IMR-90 (cell line): ENCODE results near the gene EPB41L2. TPM values are rescaled to one million over a fixed set of nuclear protein-coding genes. Genes with fewer than 3 reads are reported as not detected.

Experiments used
- ATAC-seq: fragments of 200-7000 bp; cut with Tn5 transposase; 2 replicates; pipeline ENCODE4 v1.9.1; 2020; ENCODE audit warnings: low read depth, mild to moderate bottlenecking, moderate library complexity
- BruUV-seq: library from RNA; stranded (reverse); fragments of 400-500 nt; replicated peaks from 2 replicates; lab custom pipeline; 2021; lab: Mats Ljungman, UMichigan
- CTCF ChIA-PET: fragments of 300-600 bp; formaldehyde crosslinking; extraction: SDS; loops from one replicate; lab custom pipeline; 2021; ENCODE audit warnings: antibody characterized with exemption; lab: Yijun Ruan, JAX
- POLR2A ChIA-PET: fragments of 300-600 bp; sonication (Branson Sonifier 250); formaldehyde crosslinking; loops from one replicate; lab custom pipeline; 2022; ENCODE audit warnings: antibody characterized with exemption; ENCODE audit not compliant: unreplicated experiment; lab: Charles Lee
- DNase-seq: peaks from one replicate; pipeline ENCODE4 v3.0.0; 2013
- H2AFZ ChIP-seq: replicated peaks from 2 replicates; pipeline ENCODE3; 2013; ENCODE audit warnings: low read length, mild to moderate bottlenecking; ENCODE audit not compliant: poor library complexity
- H2AK5ac ChIP-seq: 2 replicates; pipeline ENCODE4 v1.6.1; 2013; ENCODE audit warnings: low read depth, low read length, inconsistent platforms
- H2AK9ac ChIP-seq: replicated peaks from 2 replicates; pipeline ENCODE3; 2013; ENCODE audit warnings: mild to moderate bottlenecking, low read depth, low read length, moderate library complexity; ENCODE audit not compliant: poor library complexity
- H2BK120ac ChIP-seq: 2 replicates; pipeline ENCODE4 v1.6.1; 2013; ENCODE audit warnings: low read depth, low read length, inconsistent platforms
- H2BK15ac ChIP-seq: 3 replicates; pipeline ENCODE4 v1.6.1; 2013; ENCODE audit warnings: low read depth, low read length, inconsistent platforms
- H2BK20ac ChIP-seq: 2 replicates; pipeline ENCODE4 v1.6.1; 2013; ENCODE audit warnings: low read depth, mild to moderate bottlenecking, inconsistent platforms, low read length, moderate library complexity
- H2BK5ac ChIP-seq: 2 replicates; pipeline ENCODE4 v1.6.1; 2013; ENCODE audit warnings: mild to moderate bottlenecking, low read depth, low read length, inconsistent platforms; ENCODE audit not compliant: poor library complexity, severe bottlenecking
- H3K14ac ChIP-seq: replicated peaks from 2 replicates; pipeline ENCODE4 v1.6.1; 2013; ENCODE audit warnings: low read depth, low read length, inconsistent platforms
- H3K18ac ChIP-seq: 2 replicates; pipeline ENCODE4 v1.6.1; 2013; ENCODE audit warnings: low read depth, low read length, control low read depth
- H3K23ac ChIP-seq: 2 replicates; pipeline ENCODE4 v1.6.1; 2013; ENCODE audit warnings: low read depth, low read length, inconsistent platforms
- H3K27ac ChIP-seq: 2 replicates; pipeline ENCODE4 v1.5.1; 2013; ENCODE audit warnings: mild to moderate bottlenecking, control low read depth, low read length; ENCODE audit not compliant: insufficient read depth
- H3K27me3 ChIP-seq: 2 replicates; pipeline ENCODE4 v1.6.1; 2013; ENCODE audit warnings: low read length; ENCODE audit not compliant: control insufficient read depth, insufficient read depth
- H3K36me3 ChIP-seq: 2 replicates; pipeline ENCODE4 v1.6.1; 2013; ENCODE audit warnings: low read length, mixed read lengths; ENCODE audit not compliant: control insufficient read depth, insufficient read depth
- H3K4ac ChIP-seq: 2 replicates; pipeline ENCODE4 v1.6.1; 2013; ENCODE audit warnings: low read depth, low read length, inconsistent platforms
- H3K4me1 ChIP-seq: 2 replicates; pipeline ENCODE4 v1.6.1; 2013; ENCODE audit warnings: low read length, mixed read lengths; ENCODE audit not compliant: control insufficient read depth, insufficient read depth
- H3K4me2 ChIP-seq: 2 replicates; pipeline ENCODE4 v1.6.1; 2013; ENCODE audit warnings: low read depth, mild to moderate bottlenecking, control low read depth, low read length, moderate library complexity
- H3K4me3 ChIP-seq: 2 replicates; pipeline ENCODE4 v1.5.1; 2013; ENCODE audit warnings: low read depth, mild to moderate bottlenecking, control low read depth, low read length, moderate library complexity; ENCODE audit not compliant: insufficient read depth
- H3K56ac ChIP-seq: 2 replicates; pipeline ENCODE4 v1.6.1; 2013; ENCODE audit warnings: low read length, inconsistent platforms; ENCODE audit not compliant: insufficient read depth; ENCODE audit errors: extremely low read depth
- H3K79me1 ChIP-seq, 2 experiments: 2 replicates each; pipeline ENCODE4 v1.6.1; 2013; ENCODE audit warnings: low read length in 2 of 2, inconsistent platforms in 1 of 2, low read depth in 1 of 2
- H3K9ac ChIP-seq: 2 replicates; pipeline ENCODE4 v1.6.1; 2013; ENCODE audit warnings: low read depth, low read length, control low read depth
- H3K9me1 ChIP-seq: 2 replicates; pipeline ENCODE4 v1.6.1; 2013; ENCODE audit warnings: low read length, inconsistent platforms; ENCODE audit not compliant: insufficient read depth
- H3K9me3 ChIP-seq: 2 replicates; pipeline ENCODE4 v1.6.1; 2013; ENCODE audit warnings: low read length; ENCODE audit not compliant: control insufficient read depth, insufficient read depth
- H4K20me1 ChIP-seq: 2 replicates; pipeline ENCODE4 v1.6.1; 2013; ENCODE audit warnings: low read length, inconsistent platforms; ENCODE audit not compliant: insufficient read depth
- H4K5ac ChIP-seq: 2 replicates; pipeline ENCODE4 v1.6.1; 2013; ENCODE audit warnings: mild to moderate bottlenecking, low read depth, low read length, control low read depth
- H4K8ac ChIP-seq, 2 experiments: 2 replicates each; pipeline ENCODE4 v1.6.1; 2013; ENCODE audit warnings: low read depth in 2 of 2, low read length in 2 of 2, control low read depth in 1 of 2, inconsistent platforms in 1 of 2
- H4K91ac ChIP-seq: 2 replicates; pipeline ENCODE4 v1.6.1; 2013; ENCODE audit warnings: low read depth, low read length, inconsistent platforms; ENCODE audit not compliant: insufficient read depth
- CHD1 ChIP-seq: IDR thresholded peaks from 2 replicates; pipeline ENCODE4 v1.6.1; 2012; ENCODE audit warnings: low read depth, low read length, improper control_type of control experiment
- CTCF ChIP-seq: conservative IDR thresholded peaks from 2 replicates; pipeline ENCODE4 v1.5.1; 2012; ENCODE audit warnings: mild to moderate bottlenecking, low read depth, low read length, improper control_type of control experiment
- ELK1 ChIP-seq: fragments of 150-350 bp; IDR thresholded peaks from 2 replicates; pipeline ENCODE4 v1.6.1; 2016; ENCODE audit warnings: low read depth, mild to moderate bottlenecking, low read length, moderate library complexity, borderline replicate concordance
- FOS ChIP-seq: fragments of 150-350 bp; IDR thresholded peaks from 2 replicates; pipeline ENCODE4 v1.6.1; 2016; ENCODE audit warnings: low read depth, low read length
- MAFK ChIP-seq: IDR thresholded peaks from 2 replicates; pipeline ENCODE4 v1.6.1; 2012; ENCODE audit warnings: low read depth, low read length, improper control_type of control experiment
- MAZ ChIP-seq: IDR thresholded peaks from 2 replicates; pipeline ENCODE4 v1.6.1; 2012; ENCODE audit warnings: low read depth, mild to moderate bottlenecking, low read length, improper control_type of control experiment, moderate library complexity, borderline replicate concordance
- MXI1 ChIP-seq: IDR thresholded peaks from 2 replicates; pipeline ENCODE4 v1.6.1; 2012; ENCODE audit warnings: low read depth, mild to moderate bottlenecking, low read length, moderate library complexity, borderline replicate concordance
- NFE2L2 ChIP-seq: fragments of 150-350 bp; IDR thresholded peaks from 2 replicates; pipeline ENCODE4 v1.6.1; 2016; ENCODE audit warnings: low read depth, mild to moderate bottlenecking, low read length
- POLR2A ChIP-seq: IDR thresholded peaks from 2 replicates; pipeline ENCODE4 v1.6.1; 2012; ENCODE audit warnings: mild to moderate bottlenecking, low read depth, low read length
- RAD21 ChIP-seq: IDR thresholded peaks from 2 replicates; pipeline ENCODE4 v1.6.1; 2012; ENCODE audit warnings: low read length, improper control_type of control experiment
- RCOR1 ChIP-seq: IDR thresholded peaks from 2 replicates; pipeline ENCODE4 v1.6.1; 2012; ENCODE audit warnings: mild to moderate bottlenecking, low read length, improper control_type of control experiment; ENCODE audit not compliant: insufficient replicate concordance
- SMC3 ChIP-seq: fragments of 150-350 bp; IDR thresholded peaks from 2 replicates; pipeline ENCODE4 v1.6.1; 2016; ENCODE audit warnings: low read depth, mild to moderate bottlenecking, antibody characterized with exemption, low read length, moderate library complexity
- WGBS, 2 experiments: methylation state at CpG; one replicate each; pipeline versions ENCODE4 v1.1.5 to v1.1.7; 2013; ENCODE audit warnings: missing lambda C conversion rate in 2 of 2; ENCODE audit not compliant: insufficient read length in 1 of 2; ENCODE audit errors: extremely low coverage in 2 of 2; 5-methylcytosine and 5-hydroxymethylcytosine counted together
- dilution Hi-C: fragments of 300-500 bp; cut with HindIII; formaldehyde crosslinking; loops from one replicate; pipeline ENCODE4 v1.14.3; 2018; ENCODE audit warnings: low sequenced_read_pairs; ENCODE audit not compliant: unreplicated experiment
- in situ Hi-C: fragments of 300-500 bp; cut with MboI; formaldehyde crosslinking; loops from 3 replicates; pipeline ENCODE4 v1.14.3; 2019; ENCODE audit warnings: low sequenced_read_pairs, inconsistent platforms, mixed read lengths
- intact Hi-C: fragments of 100-400 bp; cut with micrococcal nuclease; formaldehyde crosslinking; loops from 2 replicates; pipeline ENCODE4 v1.10.0; 2022
- polyA plus RNA-seq, 3 experiments: library from polyadenylated mRNA; depleted of rRNA; stranded (reverse); fragments of >200 nt; gene quantifications; 2 replicates each; pipeline ENCODE4 v1.2.3, GENCODE V29; 2012; ENCODE audit warnings: low replicate concordance in 1 of 3
- total RNA-seq: library from RNA; depleted of rRNA; stranded (reverse); fragments of >200 nt; gene quantifications from 2 replicates; pipeline ENCODE4 v1.2.3, GENCODE V29; 2012

Gene EPB41L2
- total and polyA plus RNA-seq, 2 of the 4 experiments (the other 2 are of a cell fraction), result 85.7 to 99.8 TPM

GRCh38 chr6:130794738-130795137, 268.3 kb downstream of the EPB41L2 start:
- ATAC-seq (no peak), DNase-seq (no peak)
- Histone ChIP-seq H3K18ac (no peak overlapping the region), H3K4me2 (no peak overlapping the region), H3K56ac (no peak overlapping the region; the same call in 1 of the 2 replicates), H4K8ac (no peak overlapping the region), H3K36me3 (no peaks in the 10 kb centered on the region), H3K79me1 (no peaks in the 10 kb centered on the region), H4K5ac (no peak overlapping the region), H2BK5ac (no peak overlapping the region), H3K14ac (no peak overlapping the region), H2BK120ac (no peak overlapping the region), H3K9me3 (no peaks in the 10 kb centered on the region), H2BK20ac (no peak overlapping the region), H4K20me1 (no peaks in the 10 kb centered on the region), H3K23ac (no peak overlapping the region), H2BK15ac (no peak overlapping the region), H3K9me1 (no peaks in the 10 kb centered on the region), H3K9ac (no peak overlapping the region), H2AK5ac (no peak overlapping the region), H3K4ac (no peak overlapping the region), H2AK9ac (no peak overlapping the region), H3K27me3 (peaks cover 5% of the 10 kb centered on the region), H2AFZ (no peak overlapping the region), H3K4me3 (no peak overlapping the region), H4K91ac (no peak overlapping the region), H3K27ac (no peak overlapping the region), H3K4me1 (no peaks in the 10 kb centered on the region)
- intact Hi-C loops, result no loop called here
- ChIA-PET CTCF (no interaction called here), POLR2A (no interaction called here)
- 17% methylated on average over 1 of the region's 3 CpGs; no CpG with 5 or more reads in 1 of the 2 experiments for WGBS, 2 experiments
- in situ Hi-C loops, result no loop called here
- TF ChIP-seq SMC3 (no peak), CTCF (no peak), POLR2A (no peak), ELK1 (no peak), MXI1 (no peak), NFE2L2 (no peak), FOS (no peak), MAZ (no peak), CHD1 (no peak), MAFK (no peak), RAD21 (no peak), RCOR1 (no peak)
- BruUV-seq, result no TSS peak
- dilution Hi-C loops, result no loop called here
